LHCN-M2 (cell line): ENCODE data around the gene MAN2A1. TPM values are rescaled to one million over a fixed set of nuclear protein-coding genes. Genes with fewer than 3 reads are reported as not detected.
"Not testable (repeated sequence)": the region's sequence is repeated elsewhere in the genome, so short reads cannot be mapped to it uniquely, and the experiment has no call there.

Experiments
- DNase-seq: peaks from one replicate; pipeline ENCODE4 v3.0.0-alpha.2; 2012; ENCODE audit warnings: low read depth
- total RNA-seq: library from RNA; depleted of rRNA; stranded (reverse); fragments of >200 nt; gene quantifications from 2 replicates; pipeline ENCODE4 v1.2.3, GENCODE V29; 2014

MAN2A1 gene
- total RNA-seq, 1 experiment from 2014 or later: 129 TPM

GRCh38 chr5:109754319-109754718 is 64.6 kb downstream of the MAN2A1 start:
- DNase-seq: no peak

- no peak for DNase-seq
These were observed 66.0 kb downstream of the MAN2A1 start for GRCh38 chr5:109755761-109756160.

GRCh38 chr5:109756543-109757185 is 66.9 kb downstream of the MAN2A1 start:
- no peak for DNase-seq

GRCh38 chr5:109757490-109757889 is 67.8 kb downstream of the MAN2A1 start:
- DNase-seq: no peak

- DNase-seq: peak; percentile 45
These were observed 69.6 kb downstream of the MAN2A1 start for GRCh38 chr5:109759306-109759705.

- not testable (repeated sequence) for DNase-seq
These were observed 70.4 kb downstream of the MAN2A1 start for GRCh38 chr5:109760130-109760529.

- no peak for DNase-seq
These were observed 73.1 kb downstream of the MAN2A1 start for GRCh38 chr5:109762821-109763220.

GRCh38 chr5:109767184-109767995 is 77.7 kb downstream of the MAN2A1 start:
- DNase-seq: no peak

GRCh38 chr5:109767997-109768396 is 78.3 kb downstream of the MAN2A1 start:
- no peak for DNase-seq

GRCh38 chr5:109769597-109770291 is 80.0 kb downstream of the MAN2A1 start:
- DNase-seq: no peak

- DNase-seq: peak; percentile 44
These were observed 85.4 kb downstream of the MAN2A1 start for GRCh38 chr5:109775130-109775529.

- DNase-seq: no peak
These were observed 89.5 kb downstream of the MAN2A1 start for GRCh38 chr5:109779036-109779735.

- DNase-seq: no peak
These were observed 95.0 kb downstream of the MAN2A1 start for GRCh38 chr5:109784687-109785086.

- no peak for DNase-seq
These were observed 96.6 kb downstream of the MAN2A1 start for GRCh38 chr5:109786206-109786855.

- no peak for DNase-seq
These were observed 98.9 kb downstream of the MAN2A1 start for GRCh38 chr5:109788596-109788995.

GRCh38 chr5:109792613-109793012 is 102.9 kb downstream of the MAN2A1 start:
- DNase-seq: no peak

GRCh38 chr5:109803854-109804253 is 114.1 kb downstream of the MAN2A1 start:
- DNase-seq: no peak

- no peak for DNase-seq
These were observed 115.7 kb downstream of the MAN2A1 start for GRCh38 chr5:109805472-109805871.

- no peak for DNase-seq
These were observed 116.2 kb downstream of the MAN2A1 start for GRCh38 chr5:109805883-109806282.

- no peak for DNase-seq
These were observed 123.0 kb downstream of the MAN2A1 start for GRCh38 chr5:109812698-109813097.

- DNase-seq: no peak
These were observed 127.0 kb downstream of the MAN2A1 start for GRCh38 chr5:109816732-109817131.
